Loucy (cell line): ENCODE results near the gene FCSK.
"Not testable (repeated sequence)": the region's sequence is repeated elsewhere in the genome, so short reads cannot be mapped to it uniquely, and the experiment has no call there.

Experiments
- H2AFZ ChIP-seq: fragments of 200-600 bp; sonication (generic); 2 replicates; pipeline ENCODE4 v1.6.0; 2016; ENCODE audit warnings: antibody characterized with exemption, mild to moderate bottlenecking, low read length, moderate library complexity
- H3F3A ChIP-seq: fragments of 200-600 bp; 2 replicates; pipeline ENCODE4 v1.6.0; 2016; ENCODE audit warnings: antibody characterized with exemption, low read depth, mild to moderate bottlenecking
- H3K27me3 ChIP-seq: fragments of 200-600 bp; sonication (generic); 2 replicates; pipeline ENCODE4 v1.6.1; 2014; ENCODE audit warnings: low read length, mild to moderate bottlenecking; ENCODE audit not compliant: insufficient read depth, poor library complexity, severe bottlenecking
- H3K36me3 ChIP-seq: fragments of 200-600 bp; sonication (generic); 2 replicates; pipeline ENCODE4 v1.6.1; 2016; ENCODE audit warnings: low read length; ENCODE audit not compliant: insufficient read depth
- H3K4me1 ChIP-seq: fragments of 200-600 bp; sonication (generic); 2 replicates; pipeline ENCODE4 v1.5.1; 2014; ENCODE audit warnings: low read length, mild to moderate bottlenecking; ENCODE audit not compliant: insufficient read depth, poor library complexity, severe bottlenecking
- H3K4me2 ChIP-seq: fragments of 200-600 bp; sonication (generic); 2 replicates; pipeline ENCODE4 v1.6.0; 2014; ENCODE audit warnings: antibody characterized with exemption, low read length, low read depth, mild to moderate bottlenecking; ENCODE audit not compliant: poor library complexity, severe bottlenecking
- H3K4me3 ChIP-seq: fragments of 200-600 bp; sonication (generic); 2 replicates; pipeline ENCODE4 v1.5.1; 2014; ENCODE audit warnings: low read length, mild to moderate bottlenecking, mixed read lengths; ENCODE audit not compliant: poor library complexity, severe bottlenecking
- H3K79me2 ChIP-seq: fragments of 200-600 bp; sonication (generic); 2 replicates; pipeline ENCODE4 v1.6.1; 2014; ENCODE audit warnings: low read length; ENCODE audit not compliant: insufficient read depth
- H3K9ac ChIP-seq: fragments of 200-600 bp; sonication (generic); 2 replicates; pipeline ENCODE4 v1.6.0; 2014; ENCODE audit warnings: mild to moderate bottlenecking, low read depth, low read length, moderate library complexity; ENCODE audit not compliant: poor library complexity, severe bottlenecking
- H3K9me2 ChIP-seq: fragments of 200-600 bp; sonication (generic); replicated peaks from 2 replicates; pipeline ENCODE4 v1.6.1; 2016; ENCODE audit warnings: low read depth, low read length, mixed read lengths
- H3K9me3 ChIP-seq: fragments of 200-600 bp; sonication (generic); 2 replicates; pipeline ENCODE4 v1.6.1; 2014; ENCODE audit warnings: mild to moderate bottlenecking, antibody characterized with exemption, low read length, low read depth; ENCODE audit not compliant: insufficient read depth
- H4K20me1 ChIP-seq: fragments of 200-600 bp; sonication (generic); 2 replicates; pipeline ENCODE4 v1.6.0; 2014; ENCODE audit warnings: antibody characterized with exemption, low read length, mild to moderate bottlenecking; ENCODE audit not compliant: insufficient read depth, poor library complexity, severe bottlenecking
- EZH2phosphoT487 ChIP-seq: fragments of 200-600 bp; IDR thresholded peaks from 2 replicates; pipeline ENCODE4 v1.6.1; 2018; ENCODE audit warnings: antibody characterized with exemption, mild to moderate bottlenecking, moderate library complexity, borderline replicate concordance
- TF ChIP-seq, protein P1 (sequence below): fragments of 200-600 bp; sonication (generic); conservative IDR thresholded peaks from 2 replicates; pipeline ENCODE4 v1.5.1; 2014; ENCODE audit warnings: mild to moderate bottlenecking, antibody characterized with exemption, low read length

The FCSK gene

DNA sequence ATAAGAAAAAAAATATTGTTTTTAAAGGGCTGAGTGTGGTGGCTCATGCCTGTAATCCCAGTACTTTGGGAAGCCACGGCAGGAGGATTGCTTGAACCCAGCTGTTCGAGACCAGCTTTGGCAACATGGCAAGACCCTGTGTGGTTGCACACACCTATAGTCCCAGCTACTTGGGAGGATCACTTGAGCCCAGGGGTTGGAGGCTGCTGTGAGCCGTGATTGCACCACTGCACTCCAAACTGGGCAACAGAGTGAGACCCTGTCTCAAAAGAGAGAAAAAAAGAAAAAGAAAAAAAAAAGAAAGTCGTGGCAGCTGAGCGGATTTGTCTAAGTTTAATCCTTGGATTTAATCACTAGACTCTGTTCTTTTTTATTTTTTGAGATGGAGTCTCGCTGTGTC, 6.3 kb upstream of the FCSK start:
- no peak for TF ChIP-seq EZH2phosphoT487
- TF ChIP-seq, protein P1, sequence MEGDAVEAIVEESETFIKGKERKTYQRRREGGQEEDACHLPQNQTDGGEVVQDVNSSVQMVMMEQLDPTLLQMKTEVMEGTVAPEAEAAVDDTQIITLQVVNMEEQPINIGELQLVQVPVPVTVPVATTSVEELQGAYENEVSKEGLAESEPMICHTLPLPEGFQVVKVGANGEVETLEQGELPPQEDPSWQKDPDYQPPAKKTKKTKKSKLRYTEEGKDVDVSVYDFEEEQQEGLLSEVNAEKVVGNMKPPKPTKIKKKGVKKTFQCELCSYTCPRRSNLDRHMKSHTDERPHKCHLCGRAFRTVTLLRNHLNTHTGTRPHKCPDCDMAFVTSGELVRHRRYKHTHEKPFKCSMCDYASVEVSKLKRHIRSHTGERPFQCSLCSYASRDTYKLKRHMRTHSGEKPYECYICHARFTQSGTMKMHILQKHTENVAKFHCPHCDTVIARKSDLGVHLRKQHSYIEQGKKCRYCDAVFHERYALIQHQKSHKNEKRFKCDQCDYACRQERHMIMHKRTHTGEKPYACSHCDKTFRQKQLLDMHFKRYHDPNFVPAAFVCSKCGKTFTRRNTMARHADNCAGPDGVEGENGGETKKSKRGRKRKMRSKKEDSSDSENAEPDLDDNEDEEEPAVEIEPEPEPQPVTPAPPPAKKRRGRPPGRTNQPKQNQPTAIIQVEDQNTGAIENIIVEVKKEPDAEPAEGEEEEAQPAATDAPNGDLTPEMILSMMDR = no peak
- Histone ChIP-seq H4K20me1 (no peaks in the 10 kb centered on the region), H2AFZ (no peak overlapping the region), H3K4me1 (no peaks in the 10 kb centered on the region), H3K79me2 (no peaks in the 10 kb centered on the region), H3K9ac (no peak overlapping the region), H3K9me3 (no peaks in the 10 kb centered on the region), H3K27me3 (no peaks in the 10 kb centered on the region), H3K4me2 (no peak overlapping the region), H3K9me2 (no peaks in the 10 kb centered on the region), H3F3A (no peaks in the 10 kb centered on the region), H3K4me3 (no peak overlapping the region), H3K36me3 (no peaks in the 10 kb centered on the region)

DNA sequence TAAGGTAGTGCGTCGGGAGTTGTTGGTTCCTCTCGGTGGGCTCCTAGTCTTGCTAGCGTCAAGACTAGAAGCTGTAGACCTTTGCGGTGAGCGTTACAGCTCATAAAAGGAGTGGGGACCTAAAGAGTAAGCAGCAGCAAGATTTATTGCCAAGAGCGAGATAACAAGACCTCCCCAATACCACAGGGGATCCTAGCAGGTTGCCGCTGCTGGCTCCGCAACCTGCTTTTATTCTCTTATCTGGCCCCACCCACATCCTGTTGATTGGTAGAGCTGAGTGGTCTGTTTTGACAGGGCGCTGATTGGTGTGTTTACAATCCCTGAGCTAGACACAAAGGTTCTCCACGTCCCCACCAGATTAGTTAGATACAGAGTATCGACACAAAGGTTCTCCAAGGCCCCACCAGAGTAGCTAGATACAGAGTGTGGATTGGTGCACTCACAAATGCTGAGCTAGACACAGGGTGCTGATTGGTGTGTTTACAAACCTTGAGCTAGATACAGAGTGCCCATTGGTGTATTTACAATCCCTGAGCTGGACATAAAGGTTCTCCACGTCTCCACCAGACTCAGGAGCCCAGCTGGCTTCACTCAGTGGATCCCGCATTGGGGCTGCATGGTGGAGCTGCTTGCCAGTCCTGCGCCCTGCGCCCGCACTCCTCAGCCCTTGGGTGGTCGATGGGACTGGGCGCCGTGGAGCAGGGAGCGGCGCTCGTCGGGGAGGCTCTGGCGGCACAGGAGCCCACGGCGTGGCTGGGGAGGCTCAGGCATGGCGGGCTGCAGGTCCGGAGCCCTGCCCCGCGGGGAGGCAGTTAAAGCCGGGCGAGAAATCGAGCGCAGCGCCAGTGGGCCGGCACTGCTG, 4.0 kb upstream of the FCSK start:
- not testable (repeated sequence) for H3K36me3 ChIP-seq, H3K9me2 ChIP-seq, H3K9me3 ChIP-seq, H4K20me1 ChIP-seq, H3K9ac ChIP-seq, H3K4me1 ChIP-seq, H3K4me2 ChIP-seq, H3K4me3 ChIP-seq, H3K27me3 ChIP-seq, H2AFZ ChIP-seq, H3K79me2 ChIP-seq, H3F3A ChIP-seq

DNA sequence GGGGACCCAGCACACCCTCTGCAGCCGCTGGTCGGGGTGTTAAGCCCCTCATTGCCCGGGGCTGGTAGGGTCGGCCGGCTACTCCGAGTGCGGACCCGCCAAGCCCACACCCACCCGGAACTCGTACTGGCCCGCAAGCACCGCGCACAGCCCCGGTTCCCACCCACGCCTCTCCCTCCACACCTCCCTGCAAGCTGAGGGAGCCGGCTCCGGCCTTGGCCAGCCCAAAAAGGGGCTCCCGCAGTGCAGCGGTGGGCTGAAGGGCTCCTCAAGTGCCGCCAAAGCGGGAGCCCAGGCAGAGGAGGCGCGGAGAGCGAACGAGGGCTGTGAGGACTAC, 3.4 kb upstream of the FCSK start:
- not testable (repeated sequence) for H3K4me1 ChIP-seq, H2AFZ ChIP-seq, H3K9ac ChIP-seq, H3K79me2 ChIP-seq, H3K4me2 ChIP-seq, H3K9me3 ChIP-seq, H3K27me3 ChIP-seq, H3K36me3 ChIP-seq, H3K9me2 ChIP-seq, H3F3A ChIP-seq, H4K20me1 ChIP-seq, H3K4me3 ChIP-seq

DNA sequence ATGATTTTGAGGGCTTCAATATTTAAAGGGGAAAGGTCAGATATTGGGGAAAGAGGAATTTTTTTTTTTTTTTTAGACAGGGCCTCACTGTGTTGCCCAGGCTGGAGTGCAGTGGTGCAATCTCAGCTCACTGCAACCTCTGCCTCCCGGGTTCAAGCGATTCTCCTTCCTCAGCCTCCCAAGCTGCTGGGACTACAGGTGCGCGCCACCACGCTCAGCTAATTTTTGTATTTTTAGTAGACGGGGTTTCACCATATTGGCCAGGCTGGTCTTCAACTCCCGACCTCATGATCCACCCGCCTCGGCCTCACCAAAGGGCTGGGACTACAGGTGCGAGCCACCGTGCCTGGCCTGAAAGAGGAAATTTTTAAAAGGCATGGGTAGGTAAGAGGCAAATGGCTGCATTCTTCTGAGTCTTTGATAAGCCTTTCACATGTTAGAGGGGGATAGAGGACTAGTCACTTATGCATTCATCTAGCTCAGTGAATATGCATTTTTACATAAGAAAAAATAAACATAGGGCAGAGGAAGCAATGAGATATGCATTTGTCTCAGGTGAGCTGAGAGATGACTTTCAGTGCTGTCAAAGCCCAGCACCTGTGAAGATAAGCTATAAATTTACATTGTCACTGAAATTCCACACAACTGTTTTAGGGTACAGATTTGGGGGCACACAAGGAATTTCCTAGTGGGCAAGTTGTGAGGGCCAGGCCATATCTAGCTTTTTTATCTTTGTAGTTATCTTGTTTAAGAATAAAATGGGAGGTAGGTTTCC, 1.1 kb upstream of the FCSK start:
- Histone ChIP-seq H3K4me2 (peak overlapping the region; percentile 86), H3K27me3 (no peaks in the 10 kb centered on the region), H3K4me1 (peaks cover 3% of the 10 kb centered on the region), H3K79me2 (no peaks in the 10 kb centered on the region), H3K36me3 (no peaks in the 10 kb centered on the region), H3K4me3 (peak overlapping the region; percentile 84), H4K20me1 (no peaks in the 10 kb centered on the region), H3K9me2 (no peaks in the 10 kb centered on the region), H3K9me3 (no peaks in the 10 kb centered on the region), H3K9ac (peak overlapping the region; percentile 78), H2AFZ (peak overlapping the region; percentile 99), H3F3A (no peaks in the 10 kb centered on the region)
- TF ChIP-seq, protein P1 = no peak
- TF ChIP-seq EZH2phosphoT487 = no peak
